Adipocyte (in vitro differentiated cells): ENCODE results near the gene UTP25.
"Not testable (repeated sequence)": the region's sequence is repeated elsewhere in the genome, so short reads cannot be mapped to it uniquely, and the experiment has no call there.

Experiments used
- DNase-seq: peaks from one replicate; pipeline ENCODE4 v3.0.0-alpha.2; 2015; ENCODE audit warnings: low read depth
- H3K27me3 ChIP-seq: replicated peaks from 2 replicates; pipeline ENCODE4 v1.7.0; 2013; ENCODE audit warnings: mild to moderate bottlenecking, low read length, moderate library complexity; ENCODE audit not compliant: control insufficient read depth, insufficient read depth
- H3K36me3 ChIP-seq: 2 replicates; pipeline ENCODE4 v1.7.0; 2013; ENCODE audit warnings: low read length, mild to moderate bottlenecking, moderate library complexity; ENCODE audit not compliant: control insufficient read depth, insufficient read depth, severe bottlenecking
- H3K4me1 ChIP-seq: 2 replicates; pipeline ENCODE4 v1.7.0; 2013; ENCODE audit warnings: mild to moderate bottlenecking, low read length, moderate library complexity; ENCODE audit not compliant: control insufficient read depth, insufficient read depth
- H3K4me3 ChIP-seq: 2 replicates; pipeline ENCODE4 v1.7.0; 2013; ENCODE audit warnings: mild to moderate bottlenecking, low read length, moderate library complexity
- H3K9ac ChIP-seq: 2 replicates; pipeline ENCODE4 v1.7.0; 2013; ENCODE audit warnings: mild to moderate bottlenecking, low read length, moderate library complexity
- H3K9me3 ChIP-seq: 2 replicates; pipeline ENCODE4 v1.7.0; 2013; ENCODE audit warnings: mild to moderate bottlenecking, low read length, moderate library complexity; ENCODE audit not compliant: control insufficient read depth

The UTP25 gene

GRCh38 chr1:209791920-209792319 lies 35.9 kb upstream of the UTP25 start:
- no peaks in the 10 kb centered on the region for H3K36me3 ChIP-seq
- DNase-seq: no peak
- H3K27me3 ChIP-seq: peaks cover 43% of the 10 kb centered on the region
- no peaks in the 10 kb centered on the region for H3K9me3 ChIP-seq
- no peak overlapping the region for H3K4me3 ChIP-seq
- H3K4me1 ChIP-seq: peaks cover 6% of the 10 kb centered on the region
- H3K9ac ChIP-seq: no peak overlapping the region

- H3K9ac ChIP-seq, DNase-seq: not testable (repeated sequence)
- peaks cover 31% of the 10 kb centered on the region for H3K27me3 ChIP-seq
These were observed 34.1 kb upstream of the UTP25 start for GRCh38 chr1:209793711-209794110.

DNA sequence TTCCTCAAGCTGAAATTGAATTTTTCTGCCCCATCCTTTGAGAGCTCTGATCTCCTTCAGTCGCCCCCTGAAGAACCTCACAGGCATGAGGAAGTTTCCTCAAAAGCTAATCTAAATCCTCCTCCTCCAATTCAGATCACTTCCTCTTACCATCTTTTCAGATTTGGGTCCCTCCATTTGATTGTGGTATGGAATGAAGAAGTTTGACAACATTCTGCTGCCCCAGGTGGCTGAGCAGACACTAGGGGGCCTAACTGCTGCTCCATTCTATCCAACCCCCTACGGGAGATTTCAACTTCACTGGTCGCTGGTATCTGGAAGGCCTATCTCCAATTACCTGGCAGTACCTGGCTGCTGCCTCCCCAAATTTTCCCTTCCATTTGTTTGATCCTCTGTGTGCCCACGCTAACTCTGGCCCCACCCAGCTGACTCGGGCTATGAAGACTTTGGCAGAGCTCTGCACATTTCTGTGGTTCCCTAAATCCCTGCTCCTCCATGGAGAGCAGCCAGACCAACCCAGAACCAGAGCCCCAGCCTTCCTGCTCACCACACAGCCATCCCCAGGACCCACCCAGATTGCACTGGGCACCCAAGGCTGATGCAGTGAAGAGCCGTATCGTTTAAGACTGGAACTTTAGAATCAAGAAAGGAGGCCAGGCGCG lies 29.7 kb upstream of the UTP25 start:
- Histone ChIP-seq H3K27me3 (no peaks in the 10 kb centered on the region), H3K4me3 (no peak overlapping the region), H3K9ac (no peak overlapping the region), H3K36me3 (no peaks in the 10 kb centered on the region), H3K9me3 (no peaks in the 10 kb centered on the region), H3K4me1 (peaks cover 10% of the 10 kb centered on the region)
- peak; percentile 33 for DNase-seq

More at GRCh38 chr1:209793711-209794110, 34.1 kb upstream of the UTP25 start:
- not testable (repeated sequence) for H3K4me3 ChIP-seq, H3K9me3 ChIP-seq, H3K36me3 ChIP-seq, H3K4me1 ChIP-seq

GRCh38 chr1:209800984-209801834 lies 26.6 kb upstream of the UTP25 start:
- no peaks in the 10 kb centered on the region for H3K36me3 ChIP-seq
- no peaks in the 10 kb centered on the region for H3K27me3 ChIP-seq
- H3K4me1 ChIP-seq: peaks cover 15% of the 10 kb centered on the region
- peak; percentile 34 for DNase-seq
- no peak overlapping the region for H3K4me3 ChIP-seq
- no peak overlapping the region for H3K9ac ChIP-seq
- no peaks in the 10 kb centered on the region for H3K9me3 ChIP-seq

GRCh38 chr1:209802117-209802779 lies 25.5 kb upstream of the UTP25 start:
- Histone ChIP-seq H3K4me1 (peaks cover 19% of the 10 kb centered on the region), H3K36me3 (no peaks in the 10 kb centered on the region), H3K9me3 (no peaks in the 10 kb centered on the region), H3K9ac (no peak overlapping the region), H3K27me3 (no peaks in the 10 kb centered on the region), H3K4me3 (no peak overlapping the region)
- no peak for DNase-seq

- H3K27me3 ChIP-seq: no peaks in the 10 kb centered on the region
- no peak overlapping the region for H3K9ac ChIP-seq
- H3K4me3 ChIP-seq: no peak overlapping the region
- no peaks in the 10 kb centered on the region for H3K36me3 ChIP-seq
- no peaks in the 10 kb centered on the region for H3K9me3 ChIP-seq
- peaks cover 24% of the 10 kb centered on the region for H3K4me1 ChIP-seq
- no peak for DNase-seq
These were observed 25.0 kb upstream of the UTP25 start for GRCh38 chr1:209802780-209803152.

DNA sequence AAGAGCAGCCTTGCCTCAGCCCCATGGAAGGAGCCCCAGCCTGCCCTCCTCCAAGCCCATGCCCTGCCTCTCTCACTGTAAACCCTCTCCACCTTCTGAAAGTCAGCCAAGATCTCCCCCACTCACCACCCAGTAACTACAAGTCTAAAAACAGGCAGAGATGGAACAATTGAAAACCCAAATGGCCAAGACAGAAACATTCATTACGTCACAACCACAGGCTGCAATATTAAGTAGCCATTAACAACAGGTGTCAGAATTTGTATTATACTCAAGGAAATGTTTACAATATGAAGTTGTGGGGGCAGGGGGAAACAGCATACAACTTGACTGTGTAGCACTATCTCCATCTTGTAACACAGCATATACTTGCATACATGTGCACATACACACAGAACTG lies 24.2 kb upstream of the UTP25 start:
- Histone ChIP-seq H3K36me3 (no peaks in the 10 kb centered on the region), H3K9ac (no peak overlapping the region), H3K27me3 (no peaks in the 10 kb centered on the region), H3K4me1 (peaks cover 31% of the 10 kb centered on the region), H3K9me3 (no peaks in the 10 kb centered on the region), H3K4me3 (no peak overlapping the region)
- no peak for DNase-seq

- Histone ChIP-seq H3K9me3 (no peaks in the 10 kb centered on the region), H3K27me3 (no peaks in the 10 kb centered on the region), H3K4me3 (no peak overlapping the region), H3K36me3 (no peaks in the 10 kb centered on the region), H3K9ac (no peak overlapping the region), H3K4me1 (peaks cover 33% of the 10 kb centered on the region)
- DNase-seq: peak; percentile 35
These were observed 22.4 kb upstream of the UTP25 start for GRCh38 chr1:209805341-209805781.

DNA sequence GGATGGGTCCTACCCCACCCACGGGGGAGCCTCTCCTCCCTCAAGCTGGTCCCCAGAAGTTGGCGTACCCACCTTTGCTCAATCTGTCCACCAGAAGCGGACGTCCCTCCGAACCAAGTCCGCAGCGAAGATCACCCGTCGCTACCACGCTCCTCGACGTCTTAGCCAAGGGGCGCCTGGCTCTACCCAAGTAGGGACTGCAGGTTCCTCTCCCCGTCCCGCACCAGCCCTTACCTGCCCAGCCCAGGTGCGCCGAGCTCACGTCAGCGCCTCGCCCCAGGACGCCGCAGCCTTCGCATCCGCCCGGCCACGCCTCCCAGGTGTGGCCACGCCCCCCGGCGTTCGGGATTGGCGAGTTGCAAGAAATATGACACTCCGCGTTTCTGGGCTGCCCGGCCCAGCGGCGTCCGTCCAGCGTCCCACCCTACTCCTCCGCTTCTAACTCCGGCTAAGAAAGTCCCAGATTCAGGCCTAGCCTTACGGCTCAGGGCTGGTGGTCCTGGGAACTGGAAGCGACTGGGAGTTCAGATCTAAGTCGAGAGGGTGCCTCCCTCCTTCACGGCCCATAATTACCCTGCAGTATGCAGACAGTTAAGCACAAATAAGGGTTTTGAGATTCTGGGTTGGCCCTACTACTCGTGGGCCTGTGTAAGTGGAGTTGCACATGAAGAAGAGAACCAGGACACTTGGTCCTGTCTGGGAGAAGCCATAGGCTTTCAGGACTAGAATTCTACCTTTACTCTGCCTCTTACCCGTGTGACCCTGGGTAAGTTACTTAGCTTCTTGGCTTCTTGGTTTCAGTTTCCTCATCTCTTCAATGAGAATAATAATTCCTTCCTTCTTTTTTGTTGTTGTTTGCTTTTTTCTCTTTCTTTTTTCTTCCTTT lies 21.7 kb upstream of the UTP25 start, which contains the start of gene IRF6:
TSS of gene IRF6 (minus strand) at position 268 of the 886 bp plus-strand sequence. CDS start 4,729 bp downstream, outside the sequence.
- Histone ChIP-seq H3K4me1 (peaks cover 33% of the 10 kb centered on the region), H3K9me3 (no peaks in the 10 kb centered on the region), H3K4me3 (peak within 1 kb of the TSS; percentile 58), H3K36me3 (no peaks in the 10 kb centered on the region), H3K9ac (peak within 1 kb of the TSS; percentile 63), H3K27me3 (no peaks in the 10 kb centered on the region)
- peak; percentile 88 for DNase-seq

DNA sequence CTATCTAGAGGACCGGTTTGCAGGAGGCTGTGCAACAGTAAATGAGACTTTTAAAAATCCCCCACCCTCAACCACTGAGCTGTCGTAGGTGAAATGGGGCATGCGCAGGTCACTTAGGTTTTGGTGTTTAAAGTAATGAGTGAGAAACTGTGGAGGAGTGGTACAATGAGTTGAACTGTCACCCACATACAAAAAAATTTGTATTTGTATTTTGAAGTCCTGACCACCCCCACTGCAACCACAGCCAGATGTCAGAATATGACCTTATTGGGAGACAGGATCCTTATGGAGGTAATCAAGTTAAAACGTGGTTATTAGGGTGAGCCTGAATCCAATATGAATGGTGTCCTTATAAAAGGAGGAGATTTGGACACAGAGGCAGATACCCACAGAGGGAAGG lies 20.3 kb upstream of the UTP25 start:
- Histone ChIP-seq H3K4me3 (no peak overlapping the region), H3K9me3 (no peaks in the 10 kb centered on the region), H3K9ac (no peak overlapping the region), H3K27me3 (no peaks in the 10 kb centered on the region), H3K4me1 (peaks cover 23% of the 10 kb centered on the region), H3K36me3 (no peaks in the 10 kb centered on the region)
- no peak for DNase-seq
